CD4-positive, alpha-beta T cell treated with Interleukin-10 for 1 hour (primary cell): ENCODE data around the gene SARDH.

Experiments used
- DNase-seq: peaks from one replicate; pipeline ENCODE4 v3.0.0-alpha.2; 2020

Gene SARDH

GRCh38 chr9:133661846-133662540 lies 76.2 kb downstream of the SARDH start:
- no peak for DNase-seq

GRCh38 chr9:133659516-133659915 lies 78.6 kb downstream of the SARDH start:
- DNase-seq, result no peak

GRCh38 chr9:133658442-133659431 lies 79.4 kb downstream of the SARDH start:
- no peak for DNase-seq

- no peak for DNase-seq
Measured at GRCh38 chr9:133657120-133657661, 81.0 kb downstream of the SARDH start.

GRCh38 chr9:133656211-133657119 lies 81.7 kb downstream of the SARDH start:
- peak; percentile 48 for DNase-seq

GRCh38 chr9:133655701-133656100 lies 82.5 kb downstream of the SARDH start:
- no peak for DNase-seq

GRCh38 chr9:133654736-133655657 lies 83.2 kb downstream of the SARDH start:
- no peak for DNase-seq

GRCh38 chr9:133653638-133654037 lies 84.5 kb downstream of the SARDH start:
- DNase-seq, result no peak

- DNase-seq, result no peak
Measured at GRCh38 chr9:133650026-133650425, 88.1 kb downstream of the SARDH start.

- no peak for DNase-seq
Measured at GRCh38 chr9:133649194-133649593, 89.0 kb downstream of the SARDH start.

GRCh38 chr9:133647765-133648469 lies 90.2 kb downstream of the SARDH start:
- DNase-seq, result no peak

GRCh38 chr9:133647148-133647547 lies 91.0 kb downstream of the SARDH start:
- no peak for DNase-seq

- no peak for DNase-seq
Measured at GRCh38 chr9:133645021-133645765, 93.0 kb downstream of the SARDH start.

- no peak for DNase-seq
Measured at GRCh38 chr9:133643978-133644760, 94.0 kb downstream of the SARDH start.

GRCh38 chr9:133643362-133643755 lies 94.8 kb downstream of the SARDH start:
- no peak for DNase-seq

- no peak for DNase-seq
Measured at GRCh38 chr9:133642708-133643361, 95.3 kb downstream of the SARDH start.

- DNase-seq, result no peak
Measured at GRCh38 chr9:133641861-133642595, 96.1 kb downstream of the SARDH start.

- no peak for DNase-seq
Measured at GRCh38 chr9:133641396-133641655, 96.8 kb downstream of the SARDH start.
